HEK293T (cell line): ENCODE results near the gene CLK1.

Source experiments
- CTCF ChIA-PET: fragments of 350-600 bp; formaldehyde crosslinking; extraction: SDS; loops from one replicate; lab custom pipeline; 2021; ENCODE audit warnings: antibody characterized with exemption, inconsistent platforms; lab: Yijun Ruan, JAX
- POLR2A ChIA-PET: fragments of 350-600 bp; formaldehyde crosslinking; extraction: SDS; loops from one replicate; lab custom pipeline; 2020; ENCODE audit warnings: antibody characterized with exemption, inconsistent platforms; lab: Yijun Ruan, JAX
- DNase-seq: peaks from one replicate; pipeline ENCODE4 v3.0.0; 2012; ENCODE audit warnings: mixed read lengths; ENCODE audit errors: extremely low spot score
- ARNT ChIP-seq: fragments of 450-650 bp; IDR thresholded peaks from 2 replicates; pipeline ENCODE4 v1.6.1; 2017; ENCODE audit warnings: mild to moderate bottlenecking
- BHLHE40 ChIP-seq: fragments of 450-650 bp; IDR thresholded peaks from 2 replicates; pipeline ENCODE4 v1.6.1; 2016; ENCODE audit warnings: mild to moderate bottlenecking, moderate library complexity, borderline replicate concordance
- CTBP1 ChIP-seq: fragments of 450-650 bp; IDR thresholded peaks from 2 replicates; pipeline ENCODE4 v1.6.1; 2016; ENCODE audit warnings: borderline replicate concordance
- ELF4 ChIP-seq: fragments of 450-650 bp; IDR thresholded peaks from 2 replicates; pipeline ENCODE4 v1.6.1; 2017; ENCODE audit warnings: antibody characterized with exemption
- FOXA1 ChIP-seq: fragments of 450-650 bp; IDR thresholded peaks from 2 replicates; pipeline ENCODE4 v1.6.1; 2016; ENCODE audit warnings: mild to moderate bottlenecking
- FOXK2 ChIP-seq: fragments of 450-650 bp; IDR thresholded peaks from 2 replicates; pipeline ENCODE4 v1.6.1; 2016; ENCODE audit warnings: mild to moderate bottlenecking
- FOXM1 ChIP-seq: fragments of 450-650 bp; IDR thresholded peaks from 2 replicates; pipeline ENCODE4 v1.6.1; 2017; ENCODE audit warnings: mild to moderate bottlenecking, borderline replicate concordance
- HDGF ChIP-seq: fragments of 450-650 bp; IDR thresholded peaks from 2 replicates; pipeline ENCODE4 v1.6.1; 2017; ENCODE audit warnings: antibody characterized with exemption, borderline replicate concordance
- L3MBTL2 ChIP-seq: fragments of 450-650 bp; conservative IDR thresholded peaks from 2 replicates; pipeline ENCODE4 v1.6.1; 2016; ENCODE audit warnings: mild to moderate bottlenecking
- LEF1 ChIP-seq: fragments of 450-650 bp; IDR thresholded peaks from 2 replicates; pipeline ENCODE4 v1.6.1; 2017; ENCODE audit warnings: mild to moderate bottlenecking, borderline replicate concordance
- NFRKB ChIP-seq: fragments of 450-650 bp; IDR thresholded peaks from 2 replicates; pipeline ENCODE4 v1.6.1; 2016; ENCODE audit warnings: mild to moderate bottlenecking, moderate library complexity
- PKNOX1 ChIP-seq: fragments of 450-650 bp; IDR thresholded peaks from 2 replicates; pipeline ENCODE4 v1.6.1; 2016
- SP1 ChIP-seq: fragments of 450-650 bp; IDR thresholded peaks from 2 replicates; pipeline ENCODE4 v1.6.1; 2017
- SUZ12 ChIP-seq: fragments of 450-650 bp; IDR thresholded peaks from 2 replicates; pipeline ENCODE4 v1.6.1; 2016; ENCODE audit warnings: mild to moderate bottlenecking
- TARDBP ChIP-seq: fragments of 450-650 bp; IDR thresholded peaks from 2 replicates; pipeline ENCODE4 v1.6.1; 2016
- ZNF384 ChIP-seq: fragments of 450-650 bp; IDR thresholded peaks from 2 replicates; pipeline ENCODE4 v1.6.1; 2016

Gene CLK1

GRCh38 chr2:200873560-200873959 is 9.1 kb upstream of the CLK1 start:
- CTCF ChIA-PET = no interaction called here
- TF ChIP-seq PKNOX1 (no peak), BHLHE40 (no peak)
- DNase-seq = no peak
- POLR2A ChIA-PET = no interaction called here

GRCh38 chr2:200871151-200871550 is 6.7 kb upstream of the CLK1 start:
- DNase-seq = no peak
- ChIA-PET POLR2A (interaction anchor here (1.2 kb wide), 1 partner anchor 18 kb away, joined by 4 read pairs; the partner anchor contains the start of genes NIF3L1 and PPIL3), CTCF (no interaction called here)
- TF ChIP-seq SP1 (no peak), BHLHE40 (no peak), FOXA1 (no peak), ARNT (no peak), SUZ12 (no peak), ZNF384 (no peak)

- ChIA-PET POLR2A (interaction anchor here (1.1 kb wide), 1 partner anchor 20 kb away, joined by 3 read pairs; the partner anchor contains the start of gene NIF3L1), CTCF (no interaction called here)
- DNase-seq = no peak
- TF ChIP-seq FOXA1 (no peak), HDGF (no peak), SP1 (no peak), NFRKB (no peak), BHLHE40 (no peak), ZNF384 (no peak), LEF1 (no peak), ARNT (no peak), TARDBP (no peak), ELF4 (no peak), PKNOX1 (no peak), L3MBTL2 (no peak), FOXK2 (no peak), FOXM1 (no peak), CTBP1 (no peak)
Observed at GRCh38 chr2:200869014-200869413, 4.6 kb upstream of the CLK1 start.

- ChIA-PET CTCF (interaction anchor here (0.5 kb wide), 1 partner anchor 127 kb away, joined by 3 read pairs; no protein-coding TSS in a partner anchor), POLR2A (interaction anchor here (0.6 to 2.8 kb wide), 27 partner anchors 12 to 779 kb away, joined by 3 to 63 read pairs (median 4); partner anchors contain the start of genes NIF3L1, ORC2, PPIL3 and SPATS2L)
- TF ChIP-seq TARDBP (no peak), FOXK2 (no peak), SUZ12 (no peak), CTBP1 (no peak), ELF4 (no peak), NFRKB (no peak), L3MBTL2 (no peak), FOXA1 (no peak), ZNF384 (no peak), BHLHE40 (no peak), PKNOX1 (no peak), ARNT (no peak), LEF1 (no peak), FOXM1 (no peak)
- no peak for DNase-seq
Observed at GRCh38 chr2:200863782-200864175, 679 bp downstream of the CLK1 start.

- TF ChIP-seq NFRKB = no peak
- no peak for TF ChIP-seq FOXA1
- TF ChIP-seq BHLHE40 = no peak
- no peak for TF ChIP-seq TARDBP
- no peak for TF ChIP-seq HDGF
- no peak for TF ChIP-seq PKNOX1
- TF ChIP-seq SUZ12 = no peak
- TF ChIP-seq L3MBTL2 = no peak
- CTCF ChIA-PET = no interaction called here
- DNase-seq = no peak
- POLR2A ChIA-PET = interaction anchor here (1.0 to 2.8 kb wide), 2 partner anchors 27 kb away, joined by 4 to 63 read pairs; partner anchors contain the start of genes NIF3L1 and PPIL3
Observed at GRCh38 chr2:200862532-200863000, 1.9 kb downstream of the CLK1 start.

GRCh38 chr2:200861617-200862155 is 2.8 kb downstream of the CLK1 start:
- ChIA-PET CTCF (no interaction called here), POLR2A (interaction anchor here (1.0 kb wide), 1 partner anchor 28 kb away, joined by 4 read pairs; the partner anchor contains the start of genes NIF3L1 and PPIL3)
- DNase-seq = no peak
- TF ChIP-seq LEF1 = no peak
- no peak for TF ChIP-seq CTBP1
- no peak for TF ChIP-seq PKNOX1
- no peak for TF ChIP-seq BHLHE40
- TF ChIP-seq SP1 = no peak
- TF ChIP-seq HDGF = no peak
- TF ChIP-seq FOXA1 = no peak
